Panc1 (cell line): Measurements from ENCODE around the gene PHACTR2. TPM values are rescaled to one million over a fixed set of nuclear protein-coding genes. Genes with fewer than 3 reads are reported as not detected.

Source experiments
- ATAC-seq: fragments of 200-7000 bp; cut with Tn5 transposase; 2 replicates; pipeline ENCODE4 v1.9.1; 2020; ENCODE audit warnings: mild to moderate bottlenecking, moderate library complexity
- BruUV-seq: library from RNA; stranded (reverse); fragments of 400-500 nt; replicated peaks from 2 replicates; lab custom pipeline; 2021; lab: Mats Ljungman, UMichigan
- CTCF ChIA-PET: fragments of 300-600 bp; sonication (Branson Sonifier 250); formaldehyde crosslinking; loops from one replicate; lab custom pipeline; 2022; ENCODE audit warnings: antibody characterized with exemption; lab: Charles Lee
- POLR2A ChIA-PET: fragments of 300-600 bp; sonication (Branson Sonifier 250); formaldehyde crosslinking; loops from one replicate; lab custom pipeline; 2022; ENCODE audit warnings: antibody characterized with exemption; lab: Charles Lee
- DNase-seq: peaks from one replicate; pipeline ENCODE4 v3.0.0-alpha.2; 2010; ENCODE audit warnings: low read depth, low spot score
- H3K27ac ChIP-seq: 2 replicates; pipeline ENCODE4 v1.5.1; 2011; ENCODE audit warnings: mild to moderate bottlenecking, low read length, inconsistent platforms
- H3K27me3 ChIP-seq: fragments of 200-500 bp; sonication (Bioruptor generic); 2 replicates; pipeline ENCODE4 v1.6.0; 2014; ENCODE audit warnings: low read length, inconsistent platforms; ENCODE audit not compliant: control insufficient read depth, insufficient read depth
- H3K36me3 ChIP-seq: fragments of 200-500 bp; sonication (Bioruptor generic); 2 replicates; pipeline ENCODE4 v1.5.1; 2014; ENCODE audit warnings: inconsistent platforms, mild to moderate bottlenecking, low read length, moderate library complexity; ENCODE audit not compliant: control insufficient read depth, insufficient read depth
- H3K4me1 ChIP-seq: 2 replicates; pipeline ENCODE4 v1.5.1; 2011; ENCODE audit warnings: inconsistent platforms, mild to moderate bottlenecking, low read length, moderate library complexity; ENCODE audit not compliant: control insufficient read depth, insufficient read depth
- H3K4me3 ChIP-seq, 2 experiments: 2 replicates each; pipeline ENCODE4 v1.5.1; 2011 to 2012; ENCODE audit warnings: low read depth in 2 of 2, low read length in 2 of 2, mild to moderate bottlenecking in 2 of 2, inconsistent platforms in 1 of 2, moderate library complexity in 1 of 2
- H3K9me3 ChIP-seq: fragments of 200-500 bp; sonication (Bioruptor generic); 2 replicates; pipeline ENCODE4 v1.5.1; 2014; ENCODE audit warnings: low read depth, mild to moderate bottlenecking, inconsistent platforms, low read length, moderate library complexity; ENCODE audit not compliant: control insufficient read depth, insufficient read depth
- CTCF ChIP-seq: fragments of 450-650 bp; IDR thresholded peaks from 2 replicates; pipeline ENCODE4 v1.5.1; 2017; ENCODE audit warnings: mild to moderate bottlenecking
- POLR2AphosphoS5 ChIP-seq: IDR thresholded peaks from 2 replicates; pipeline ENCODE4 v1.6.1; 2012; ENCODE audit warnings: mild to moderate bottlenecking, low read depth, low read length, moderate library complexity
- REST ChIP-seq, 2 experiments: IDR thresholded peaks; 2 replicates each; pipeline ENCODE4 v1.6.1; 2011 to 2012; ENCODE audit warnings: low read depth in 2 of 2, control low read depth in 1 of 2, low read length in 1 of 2, mild to moderate bottlenecking in 1 of 2, moderate library complexity in 1 of 2; ENCODE audit not compliant: insufficient read depth in 1 of 2
- SIN3A ChIP-seq: IDR thresholded peaks from 2 replicates; pipeline ENCODE4 v1.6.1; 2012; ENCODE audit warnings: low read depth, mild to moderate bottlenecking, low read length, moderate library complexity, borderline replicate concordance; ENCODE audit not compliant: insufficient read depth
- TCF7L2 ChIP-seq: IDR thresholded peaks from 2 replicates; pipeline ENCODE4 v1.6.1; 2011; ENCODE audit warnings: mild to moderate bottlenecking, low read depth, low read length, inconsistent platforms
- in situ Hi-C: cut with HindIII; loops from 2 replicates; pipeline ENCODE4 v1.10.0; 2016; ENCODE audit warnings: low sequenced_read_pairs, low pct_unique_long_range_greater_than_20kb
- intact Hi-C: fragments of 100-400 bp; cut with micrococcal nuclease; formaldehyde crosslinking; loops from one replicate; pipeline ENCODE4 v1.10.0; 2022; ENCODE audit not compliant: unreplicated experiment
- total RNA-seq: library from RNA; stranded (reverse); gene quantifications from one replicate; pipeline ENCODE4 v1.2.1, GENCODE V29; 2021; ENCODE audit not compliant: unreplicated experiment

The PHACTR2 gene
- total RNA-seq, 1 experiment from 2014 or later, result 59.9 TPM

GRCh38 chr6:143711714-143712113 is 33.9 kb downstream of the PHACTR2 start:
- Histone ChIP-seq H3K36me3 (no peaks in the 10 kb centered on the region), H3K9me3 (no peaks in the 10 kb centered on the region), H3K4me3 (no peak overlapping the region), H3K4me1 (no peaks in the 10 kb centered on the region), H3K27ac (no peak overlapping the region), H3K27me3 (no peaks in the 10 kb centered on the region)
- no peak for TF ChIP-seq POLR2AphosphoS5
- TF ChIP-seq SIN3A, result no peak
- no peak for TF ChIP-seq CTCF
- CTCF ChIA-PET, result no interaction called here
- ATAC-seq, result no peak
- no peak for DNase-seq
- BruUV-seq, result no TSS peak
- intact Hi-C loops (no loop called here), in situ Hi-C loops (no loop called here)
- POLR2A ChIA-PET, result interaction anchor here (0.7 kb wide), 1 partner anchor 270 kb away, joined by 4 read pairs; no protein-coding TSS in a partner anchor

DNA sequence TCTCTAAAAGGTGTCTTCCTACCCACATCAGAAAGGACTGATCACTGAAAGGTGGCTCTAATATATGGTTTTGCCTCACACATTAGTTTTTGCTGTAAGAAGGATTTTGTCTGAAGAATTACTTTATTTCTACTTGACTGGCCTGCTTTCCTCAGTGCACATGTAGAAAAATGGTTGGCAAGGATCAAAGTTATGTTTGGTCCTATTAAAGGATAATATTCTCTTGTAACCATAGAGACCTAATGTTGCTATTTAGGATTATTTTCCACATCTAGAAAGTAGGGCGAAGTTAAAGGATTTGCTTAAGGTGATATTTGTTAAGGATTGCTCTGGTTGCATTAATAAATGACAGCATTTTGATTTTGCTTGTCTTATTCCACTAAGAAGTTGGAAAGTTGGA is 40.7 kb downstream of the PHACTR2 start:
- POLR2A ChIA-PET, result interaction anchor here (1.1 kb wide), 1 partner anchor 32 kb away, joined by 3 read pairs; no protein-coding TSS in a partner anchor
- H3K9me3 ChIP-seq, result no peaks in the 10 kb centered on the region
- BruUV-seq, result no TSS peak
- no peak for DNase-seq
- H3K27ac ChIP-seq, result no peak overlapping the region
- in situ Hi-C loops, result no loop called here
- intact Hi-C loops, result no loop called here
- ATAC-seq, result no peak
- no peak overlapping the region for H3K4me3 ChIP-seq
- H3K4me1 ChIP-seq, result no peaks in the 10 kb centered on the region
- no peaks in the 10 kb centered on the region; the same call in 1 of the 2 replicates for H3K36me3 ChIP-seq
- no peaks in the 10 kb centered on the region for H3K27me3 ChIP-seq
- CTCF ChIA-PET, result no interaction called here
- TF ChIP-seq POLR2AphosphoS5, result no peak

DNA sequence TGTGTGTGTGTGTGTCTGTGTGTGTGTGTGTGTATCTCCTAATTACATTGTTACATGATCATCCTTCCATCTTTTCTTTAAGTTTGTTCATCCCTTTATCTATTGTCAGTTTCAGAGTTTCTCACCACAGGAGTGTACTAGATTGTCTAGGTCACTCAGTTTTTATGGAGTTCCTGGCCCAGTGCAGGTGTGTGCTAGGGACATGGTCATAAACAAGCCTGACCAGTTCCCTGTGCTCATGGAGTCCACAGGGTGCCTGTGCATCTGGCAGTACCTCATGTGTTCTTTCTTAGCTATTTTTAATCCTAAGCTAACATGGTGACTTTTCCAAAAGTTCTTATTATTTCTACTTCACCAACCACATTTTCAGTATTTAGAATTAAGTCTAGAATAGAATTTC is 43.9 kb downstream of the PHACTR2 start:
- CTCF ChIA-PET, result no interaction called here
- ATAC-seq, result no peak
- in situ Hi-C loops (no loop called here), intact Hi-C loops (no loop called here)
- Histone ChIP-seq H3K9me3 (no peaks in the 10 kb centered on the region), H3K36me3 (no peaks in the 10 kb centered on the region; the same call in 1 of the 2 replicates), H3K4me1 (no peaks in the 10 kb centered on the region), H3K27me3 (no peaks in the 10 kb centered on the region), H3K27ac (no peak overlapping the region), H3K4me3 (no peak overlapping the region)
- no TSS peak for BruUV-seq
- POLR2A ChIA-PET, result no interaction called here
- DNase-seq, result no peak
- TF ChIP-seq POLR2AphosphoS5 (no peak), SIN3A (no peak), REST (IDR thresholded peaks at IDR 0.05; ENCODE audit: insufficient read depth in 1 of 2, low read depth in 2 of 2, low read length in 1 of 2) (no peak), TCF7L2 (no peak), CTCF (no peak)
